Measurements from ENCODE around the gene ELAVL1.
"Not testable (repeated sequence)": the region's sequence is repeated elsewhere in the genome, so short reads cannot be mapped to it uniquely, and the experiment has no call there.

Gene ELAVL1

GRCh38 chr19:7941895-7942596, 63.4 kb downstream of the ELAVL1 start:
- no peak for DNase-seq (ENCODE audit: low read depth in 2 of 2)

GRCh38 chr19:7940841-7941240, 64.6 kb downstream of the ELAVL1 start:
- DNase-seq (ENCODE audit: low read depth in 2 of 2): no peak

- DNase-seq (ENCODE audit: low read depth in 2 of 2): no peak
Measured at GRCh38 chr19:7934766-7935165, 70.7 kb downstream of the ELAVL1 start.

GRCh38 chr19:7933828-7934725, 71.4 kb downstream of the ELAVL1 start:
- no peak for DNase-seq (ENCODE audit: low read depth in 2 of 2)

GRCh38 chr19:7933411-7933810, 72.0 kb downstream of the ELAVL1 start:
- no peak for DNase-seq (ENCODE audit: low read depth in 2 of 2)

GRCh38 chr19:7932930-7933300, 72.5 kb downstream of the ELAVL1 start:
- no peak for DNase-seq (ENCODE audit: low read depth in 2 of 2)

- DNase-seq (ENCODE audit: low read depth in 2 of 2): no peak
Measured at GRCh38 chr19:7932276-7932929, 73.0 kb downstream of the ELAVL1 start.

GRCh38 chr19:7931221-7932061, 74.0 kb downstream of the ELAVL1 start:
- DNase-seq (ENCODE audit: low read depth in 2 of 2): no peak

- DNase-seq (ENCODE audit: low read depth in 2 of 2): no peak
Measured at GRCh38 chr19:7930765-7931164, 74.7 kb downstream of the ELAVL1 start.

GRCh38 chr19:7930030-7930429, 75.4 kb downstream of the ELAVL1 start:
- not testable (repeated sequence) for DNase-seq (ENCODE audit: low read depth in 2 of 2)

GRCh38 chr19:7928741-7929701, 76.4 kb downstream of the ELAVL1 start:
- peak; percentile 52 to 64 for DNase-seq (ENCODE audit: low read depth in 2 of 2)

GRCh38 chr19:7928334-7928706, 77.1 kb downstream of the ELAVL1 start:
- no peak for DNase-seq (ENCODE audit: low read depth in 2 of 2)

GRCh38 chr19:7927605-7928333, 77.7 kb downstream of the ELAVL1 start:
- DNase-seq (ENCODE audit: low read depth in 2 of 2): no peak

- DNase-seq (ENCODE audit: low read depth in 2 of 2): no peak
Measured at GRCh38 chr19:7926727-7927604, 78.5 kb downstream of the ELAVL1 start.

GRCh38 chr19:7926021-7926726, 79.3 kb downstream of the ELAVL1 start, which contains the start of gene CTXN1:
Gene CTXN1, minus strand, starts transcription at chr19:7926135. Its CDS starts 597 bp downstream, at chr19:7925538.
- peak; percentile 70 to 76 for DNase-seq (ENCODE audit: low read depth in 2 of 2)

GRCh38 chr19:7925171-7925851, 80.1 kb downstream of the ELAVL1 start:
- DNase-seq (ENCODE audit: low read depth in 2 of 2): peak; percentile 74 to 81

GRCh38 chr19:7924651-7925170, 80.7 kb downstream of the ELAVL1 start:
- DNase-seq (ENCODE audit: low read depth in 2 of 2): no peak

Data from stimulated activated CD4-positive, alpha-beta T cell treated with anti-CD3 and anti-CD28 coated beads, Interleukin-4, amount 100 ng/mL, for 48 hours (primary cell).